ENCODE measurements around the gene KIRREL3. TPM values are rescaled to one million over a fixed set of nuclear protein-coding genes. Genes with fewer than 3 reads are reported as not detected.
"Not testable (repeated sequence)": the region's sequence is repeated elsewhere in the genome, so short reads cannot be mapped to it uniquely, and the experiment has no call there.

KIRREL3 gene
- total RNA-seq, 1 donor from 2014 or later, result not detected

DNA sequence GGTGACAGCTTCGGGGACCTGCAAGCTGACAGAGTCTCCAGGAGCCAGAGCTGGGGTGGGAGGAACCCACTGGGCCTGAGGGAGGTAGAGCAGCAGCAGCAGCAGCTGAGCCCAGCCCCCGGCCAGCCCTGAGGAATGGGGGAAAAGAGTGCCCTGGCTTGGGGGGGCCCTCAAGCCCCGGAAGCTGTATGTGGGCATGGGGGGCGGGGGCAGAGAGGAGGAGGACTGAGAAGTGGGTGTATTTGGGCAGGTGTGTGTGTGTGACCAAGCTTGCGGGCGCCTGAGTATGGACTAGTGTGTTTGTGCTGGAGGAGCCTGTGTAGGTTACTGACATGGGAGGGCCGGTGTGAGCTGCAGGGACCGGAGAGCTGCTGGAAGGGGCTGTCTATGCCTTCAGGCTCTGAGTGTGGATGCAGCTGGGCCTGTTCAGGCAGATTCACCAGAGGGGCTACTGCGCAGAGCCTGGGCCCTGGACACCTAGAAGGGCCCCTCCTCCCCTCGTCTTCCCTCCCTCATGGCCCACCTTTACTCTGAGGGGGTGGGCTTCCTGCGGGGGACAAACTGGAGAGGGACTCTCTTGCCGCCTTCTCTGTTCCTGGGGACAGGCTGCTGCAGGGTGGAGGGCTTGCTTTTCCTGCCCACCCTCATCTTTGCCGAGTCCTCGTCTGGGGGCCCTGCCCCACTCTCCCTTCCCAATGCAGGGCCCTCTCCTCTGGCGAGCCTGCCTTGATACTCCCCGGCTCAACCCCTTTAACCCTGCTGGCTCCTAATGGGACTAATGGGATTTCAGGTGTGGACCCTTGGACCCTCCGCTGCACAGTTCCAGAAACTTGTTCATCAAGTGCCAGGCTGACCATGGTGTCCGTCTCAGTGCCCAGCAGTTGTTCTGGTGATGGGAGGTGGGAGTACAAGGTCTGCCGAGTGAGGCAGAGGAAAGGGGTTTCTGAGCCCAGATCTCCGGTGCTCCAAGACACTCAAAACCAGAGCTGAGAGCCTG, 616.9 kb downstream of the KIRREL3 start:
- no peak for TF ChIP-seq CTCF (IDR thresholded peaks at IDR 0.05; ENCODE audit: insufficient read depth, low read length, severe bottlenecking)
- FAIRE-seq (no peak), DNase-seq (ENCODE audit: low read depth) (no peak)
- no peak overlapping the region for H3K4me3 ChIP-seq (ENCODE audit: low read depth, low read length)
- H3K27me3 ChIP-seq (ENCODE audit: control insufficient read depth, insufficient read depth, low read length), result no peaks in the 10 kb centered on the region
- H3K36me3 ChIP-seq (ENCODE audit: control insufficient read depth, insufficient read depth, low read length), result no peaks in the 10 kb centered on the region

GRCh38 chr11:126382641-126383040, 617.9 kb downstream of the KIRREL3 start:
- H3K27me3 ChIP-seq (ENCODE audit: control insufficient read depth, insufficient read depth, low read length); H3K4me3 ChIP-seq (ENCODE audit: low read depth, low read length); H3K36me3 ChIP-seq (ENCODE audit: control insufficient read depth, insufficient read depth, low read length); DNase-seq (ENCODE audit: low read depth): not testable (repeated sequence)
- FAIRE-seq, result peak; percentile 97

DNA sequence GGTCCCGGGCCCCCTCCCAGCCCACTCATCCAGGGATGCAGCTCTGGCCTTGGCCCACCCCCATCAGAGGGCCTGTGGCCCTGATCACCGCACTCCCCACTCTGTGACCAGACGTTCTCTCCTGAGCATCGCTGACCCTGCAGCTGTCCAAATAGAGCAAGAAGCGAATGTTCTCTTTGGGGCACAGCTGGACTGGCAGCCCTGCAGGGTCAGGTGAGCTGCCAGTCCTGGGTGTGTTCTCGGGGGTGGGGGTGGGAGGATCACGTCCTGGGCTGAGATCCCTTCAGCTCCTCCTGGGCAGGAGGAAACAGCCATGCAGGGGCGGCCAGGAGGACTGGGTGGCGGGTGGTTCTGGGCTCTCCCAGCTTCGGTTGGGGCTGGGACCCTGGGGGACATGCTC, 618.6 kb downstream of the KIRREL3 start:
- not testable (repeated sequence) for FAIRE-seq; DNase-seq (ENCODE audit: low read depth); H3K36me3 ChIP-seq (ENCODE audit: control insufficient read depth, insufficient read depth, low read length); H3K27me3 ChIP-seq (ENCODE audit: control insufficient read depth, insufficient read depth, low read length); H3K4me3 ChIP-seq (ENCODE audit: low read depth, low read length)

GRCh38 chr11:126380909-126381308, 619.7 kb downstream of the KIRREL3 start:
- H3K36me3 ChIP-seq (ENCODE audit: control insufficient read depth, insufficient read depth, low read length), result no peaks in the 10 kb centered on the region
- no peak for FAIRE-seq
- no peaks in the 10 kb centered on the region for H3K27me3 ChIP-seq (ENCODE audit: control insufficient read depth, insufficient read depth, low read length)
- H3K4me3 ChIP-seq (ENCODE audit: low read depth, low read length), result no peak overlapping the region
- no peak for TF ChIP-seq CTCF (IDR thresholded peaks at IDR 0.05; ENCODE audit: insufficient read depth, low read length, severe bottlenecking)
- no peak for DNase-seq (ENCODE audit: low read depth)

GRCh38 chr11:126378763-126379162, 621.8 kb downstream of the KIRREL3 start:
- no peak for FAIRE-seq
- Histone ChIP-seq H3K27me3 (ENCODE audit: control insufficient read depth, insufficient read depth, low read length) (no peaks in the 10 kb centered on the region), H3K36me3 (ENCODE audit: control insufficient read depth, insufficient read depth, low read length) (no peaks in the 10 kb centered on the region), H3K4me3 (ENCODE audit: low read depth, low read length) (no peak overlapping the region)
- DNase-seq (ENCODE audit: low read depth), result no peak
- no peak for TF ChIP-seq CTCF (IDR thresholded peaks at IDR 0.05; ENCODE audit: insufficient read depth, low read length, severe bottlenecking)

DNA sequence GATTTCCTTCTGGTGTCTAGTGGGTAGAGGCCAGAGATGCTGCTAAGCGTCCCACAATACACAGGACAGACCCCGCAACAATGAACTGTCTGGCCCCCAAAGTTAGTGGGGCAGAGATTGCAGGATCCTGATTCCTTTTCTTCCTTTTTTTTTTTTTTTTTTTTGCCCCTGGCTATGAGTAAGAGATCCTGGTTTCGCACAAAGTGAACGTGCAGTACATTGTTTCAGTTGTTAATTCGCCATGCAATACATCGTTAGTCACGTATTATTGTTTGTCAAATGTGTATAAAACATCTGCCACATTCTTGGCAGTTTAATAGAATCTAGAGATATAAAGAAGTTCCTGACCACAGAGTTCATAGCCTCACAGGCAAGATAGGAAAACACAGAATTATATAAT, 624.8 kb downstream of the KIRREL3 start:
- DNase-seq (ENCODE audit: low read depth) (peak; percentile 47), FAIRE-seq (no peak)
- Histone ChIP-seq H3K4me3 (ENCODE audit: low read depth, low read length) (no peak overlapping the region), H3K27me3 (ENCODE audit: control insufficient read depth, insufficient read depth, low read length) (no peaks in the 10 kb centered on the region), H3K36me3 (ENCODE audit: control insufficient read depth, insufficient read depth, low read length) (no peaks in the 10 kb centered on the region)
- no peak for TF ChIP-seq CTCF (IDR thresholded peaks at IDR 0.05; ENCODE audit: insufficient read depth, low read length, severe bottlenecking)

DNA sequence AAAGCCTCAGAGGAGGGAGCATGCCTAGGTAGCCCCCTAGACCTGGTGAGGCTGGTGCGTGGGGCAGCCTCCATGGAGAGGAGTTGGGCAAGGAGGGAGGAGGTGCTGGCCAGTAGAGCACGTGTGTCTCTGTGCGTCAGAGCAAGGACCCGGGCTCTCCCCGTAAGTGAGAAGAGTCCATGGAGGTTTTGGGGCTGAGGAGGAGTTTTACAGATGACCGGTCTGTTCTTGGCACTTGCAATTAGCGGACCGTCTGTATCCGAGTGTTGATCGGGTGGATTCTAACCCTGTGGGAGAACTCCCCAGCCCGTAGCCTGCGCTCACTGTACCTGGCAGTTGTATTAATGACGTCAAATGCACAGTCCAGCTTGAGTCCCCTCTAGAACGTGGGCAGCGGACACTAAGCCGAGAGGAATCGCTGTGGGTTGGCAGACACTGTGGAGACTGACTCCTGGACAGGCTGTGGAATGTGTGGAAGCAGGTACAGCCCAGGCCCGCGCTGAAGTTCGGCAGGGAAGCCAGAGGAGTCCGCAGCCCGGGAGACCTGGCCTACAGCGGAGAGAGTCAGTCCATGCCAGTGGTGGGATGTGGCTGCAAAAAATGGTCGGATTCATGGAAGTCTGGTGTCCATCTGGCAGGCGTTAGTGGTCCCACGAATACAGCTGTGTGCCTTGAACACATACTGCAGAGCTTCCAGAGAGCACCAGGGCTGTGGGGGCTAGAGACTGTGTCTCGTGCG, 625.8 kb downstream of the KIRREL3 start:
- peak; percentile 64 for FAIRE-seq
- H3K27me3 ChIP-seq (ENCODE audit: control insufficient read depth, insufficient read depth, low read length); DNase-seq (ENCODE audit: low read depth); H3K4me3 ChIP-seq (ENCODE audit: low read depth, low read length); H3K36me3 ChIP-seq (ENCODE audit: control insufficient read depth, insufficient read depth, low read length): not testable (repeated sequence)

DNA sequence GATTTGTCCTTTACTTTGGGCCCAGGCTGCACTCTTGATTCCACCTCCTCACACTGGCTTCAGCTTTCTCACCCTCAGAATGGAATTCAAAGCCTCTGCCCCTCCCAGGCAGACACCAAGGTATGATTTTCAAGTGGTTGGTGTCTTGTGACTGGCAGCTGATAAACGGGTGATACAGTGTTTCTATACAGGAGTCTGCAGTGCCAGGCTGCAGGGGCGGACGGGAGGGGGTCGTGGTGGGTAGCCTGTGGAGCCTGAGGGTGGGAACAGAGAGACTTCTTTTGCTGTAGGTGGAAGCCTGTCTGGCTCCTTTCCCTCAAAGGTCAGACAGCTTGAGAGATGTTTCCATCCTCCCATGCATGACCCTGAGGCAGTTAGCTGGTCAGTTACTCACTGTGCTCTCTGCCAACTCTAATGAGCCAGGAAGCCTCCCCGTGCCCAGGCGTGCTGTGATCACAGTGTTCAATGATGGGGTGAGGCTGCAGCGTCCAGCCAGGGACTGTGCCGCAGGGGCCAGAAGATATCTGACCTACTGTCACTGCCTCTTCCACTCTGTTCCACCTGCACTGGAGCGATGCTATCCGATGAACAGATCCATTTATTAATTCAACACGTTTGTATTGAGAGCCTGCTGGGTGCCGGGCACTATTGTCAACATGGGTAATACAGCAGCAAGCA, 627.0 kb downstream of the KIRREL3 start:
- H3K27me3 ChIP-seq (ENCODE audit: control insufficient read depth, insufficient read depth, low read length); H3K4me3 ChIP-seq (ENCODE audit: low read depth, low read length); H3K36me3 ChIP-seq (ENCODE audit: control insufficient read depth, insufficient read depth, low read length): not testable (repeated sequence)
- peak; percentile 52 for DNase-seq (ENCODE audit: low read depth)
- FAIRE-seq, result peak; percentile 95

Data from bronchial epithelial cell (primary cell).